Measurements from ENCODE around the gene ATG2A. TPM values are rescaled to one million over a fixed set of nuclear protein-coding genes. Genes with fewer than 3 reads are reported as not detected.

Gene ATG2A
- total RNA-seq, 1 experiment from 2014 or later, result 28.8 TPM

DNA sequence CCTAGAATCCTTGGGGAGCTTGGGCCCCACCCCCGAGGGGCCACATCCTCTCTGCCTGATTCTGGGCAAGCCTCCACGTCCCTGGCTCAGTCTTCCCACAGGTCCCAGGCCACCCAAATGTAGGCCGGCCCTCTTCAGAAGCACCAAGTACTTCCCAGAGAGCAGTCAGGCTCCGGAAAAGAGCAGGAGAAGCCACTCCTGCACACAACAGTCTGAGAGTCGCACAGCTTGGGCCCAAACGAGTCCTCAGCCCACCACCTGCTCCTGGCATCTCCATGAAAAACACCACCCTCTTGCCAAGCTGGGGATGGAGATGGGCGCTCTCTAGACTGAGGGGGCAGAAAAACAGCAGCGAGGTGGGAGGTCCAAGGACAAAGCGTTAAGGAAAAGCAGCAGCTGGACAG, 54.0 kb downstream of the ATG2A start:
- TF ChIP-seq SIN3A (IDR thresholded peaks at IDR 0.05; ENCODE audit: borderline replicate concordance, insufficient read depth, low read depth, low read length), result no peak
- no peak for TF ChIP-seq TCF7L2 (IDR thresholded peaks at IDR 0.05; ENCODE audit: low read depth, low read length)
- no peak for TF ChIP-seq CTCF (IDR thresholded peaks at IDR 0.05)
- TF ChIP-seq REST (IDR thresholded peaks at IDR 0.05; ENCODE audit: insufficient read depth in 1 of 2, low read depth in 2 of 2, low read length in 1 of 2), result no peak
- no peak for TF ChIP-seq POLR2AphosphoS5 (IDR thresholded peaks at IDR 0.05; ENCODE audit: low read depth, low read length)
- ATAC-seq (no peak), DNase-seq (ENCODE audit: low read depth, low spot score) (no peak)
- in situ Hi-C loops (cut with HindIII; ENCODE audit: low pct_unique_long_range_greater_than_20kb, low sequenced_read_pairs), result no loop called here
- Histone ChIP-seq H3K27me3 (ENCODE audit: control insufficient read depth, insufficient read depth, low read length) (no peaks in the 10 kb centered on the region), H3K27ac (ENCODE audit: low read length) (peak overlapping the region; percentile 85), H3K9me3 (ENCODE audit: control insufficient read depth, insufficient read depth, low read depth, low read length) (no peaks in the 10 kb centered on the region), H3K36me3 (ENCODE audit: control insufficient read depth, insufficient read depth, low read length) (no peaks in the 10 kb centered on the region), H3K4me1 (ENCODE audit: control insufficient read depth, insufficient read depth, low read length) (peaks cover 59% of the 10 kb centered on the region), H3K4me3 (ENCODE audit: low read depth in 2 of 2, low read length in 2 of 2) (no peak overlapping the region)
- intact Hi-C loops (cut with micrococcal nuclease; ENCODE audit: unreplicated experiment), result no loop called here
- ChIA-PET CTCF (no interaction called here), POLR2A (no interaction called here)
- BruUV-seq (replicated peaks), result no TSS peak

- H3K27ac ChIP-seq (ENCODE audit: low read length), result 0 out of 2 replicates have a peak overlapping the region, but pooled peaks have one; percentile 0
- POLR2A ChIA-PET, result interaction anchor here (0.6 to 1.0 kb wide), 2 partner anchors 16 to 1089 kb away, joined by 5 to 11 read pairs; no protein-coding TSS in a partner anchor
- BruUV-seq (replicated peaks), result no TSS peak
- ATAC-seq, result no peak
- H3K9me3 ChIP-seq (ENCODE audit: control insufficient read depth, insufficient read depth, low read depth, low read length), result no peaks in the 10 kb centered on the region
- CTCF ChIA-PET, result interaction anchor here (0.7 to 1.0 kb wide), 3 partner anchors 8 to 167 kb away, joined by 3 to 4 read pairs (median 3); no protein-coding TSS in a partner anchor
- DNase-seq (ENCODE audit: low read depth, low spot score), result no peak
- TF ChIP-seq SIN3A (IDR thresholded peaks at IDR 0.05; ENCODE audit: borderline replicate concordance, insufficient read depth, low read depth, low read length), result no peak
- no peak for TF ChIP-seq CTCF (IDR thresholded peaks at IDR 0.05)
- no peak for TF ChIP-seq TCF7L2 (IDR thresholded peaks at IDR 0.05; ENCODE audit: low read depth, low read length)
- TF ChIP-seq REST (IDR thresholded peaks at IDR 0.05; ENCODE audit: insufficient read depth in 1 of 2, low read depth in 2 of 2, low read length in 1 of 2), result no peak
- no peak for TF ChIP-seq POLR2AphosphoS5 (IDR thresholded peaks at IDR 0.05; ENCODE audit: low read depth, low read length)
- no peaks in the 10 kb centered on the region for H3K27me3 ChIP-seq (ENCODE audit: control insufficient read depth, insufficient read depth, low read length)
- in situ Hi-C loops (cut with HindIII; ENCODE audit: low pct_unique_long_range_greater_than_20kb, low sequenced_read_pairs) (no loop called here), intact Hi-C loops (cut with micrococcal nuclease; ENCODE audit: unreplicated experiment) (no loop called here)
- H3K36me3 ChIP-seq (ENCODE audit: control insufficient read depth, insufficient read depth, low read length), result no peaks in the 10 kb centered on the region
- no peak overlapping the region for H3K4me3 ChIP-seq (ENCODE audit: low read depth in 2 of 2, low read length in 2 of 2)
- H3K4me1 ChIP-seq (ENCODE audit: control insufficient read depth, insufficient read depth, low read length), result peaks cover 63% of the 10 kb centered on the region
Observed at GRCh38 chr11:64861227-64861975, 55.6 kb downstream of the ATG2A start.

All from Panc1 (cell line).